DND-41 (cell line): ENCODE results near the gene HS3ST6.

Experiments
- EZH2 ChIP-seq: IDR thresholded peaks from 3 replicates; pipeline ENCODE4 v1.6.1; 2012; ENCODE audit warnings: borderline replicate concordance, low read depth, mild to moderate bottlenecking, moderate library complexity, low read length, inconsistent platforms; ENCODE audit not compliant: severe bottlenecking
- TF ChIP-seq, protein P1 (sequence below): IDR thresholded peaks from 2 replicates; pipeline ENCODE4 v1.5.1; 2012; ENCODE audit warnings: borderline replicate concordance, low read length, moderate library complexity, mild to moderate bottlenecking; ENCODE audit not compliant: poor library complexity, severe bottlenecking; ENCODE audit errors: extremely low read depth

DNA sequence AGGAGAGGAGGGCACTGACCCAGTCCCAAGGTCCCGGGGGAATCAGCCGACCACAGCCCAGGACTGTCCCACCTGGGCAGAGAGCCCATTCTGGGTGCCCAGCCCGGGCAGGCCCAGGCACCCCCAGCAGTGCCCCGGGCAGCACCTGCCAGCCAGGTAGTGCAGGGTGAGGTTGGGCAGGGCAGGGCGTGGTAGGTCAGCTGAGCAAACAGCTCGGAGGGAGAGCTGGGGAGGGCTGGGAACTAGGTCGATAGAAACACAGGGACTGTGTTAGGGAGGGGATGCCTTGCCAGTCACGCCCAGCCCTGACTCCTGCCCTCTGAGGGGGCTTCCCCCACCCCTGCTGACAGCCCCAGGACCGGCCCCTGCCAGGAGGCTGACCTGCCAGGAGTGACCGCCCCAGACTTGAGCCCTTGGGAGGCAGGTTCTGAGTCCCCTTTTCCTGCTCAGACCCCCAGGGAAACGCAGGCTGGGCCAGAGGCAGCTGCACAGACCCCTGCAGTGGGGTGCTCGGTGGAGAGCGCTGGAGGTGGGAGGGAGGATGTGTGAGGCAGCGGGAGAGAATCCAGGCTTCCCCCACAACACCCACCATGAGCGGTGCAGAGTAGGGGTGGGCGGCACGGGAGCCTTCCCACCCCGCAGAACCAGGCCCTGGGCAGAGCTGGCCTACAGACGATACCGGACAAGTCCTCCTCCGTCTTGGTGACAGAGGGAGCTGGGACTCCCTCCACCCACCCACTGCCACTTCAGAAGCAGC lies 4.7 kb downstream of the HS3ST6 start:
- TF ChIP-seq, protein P1, sequence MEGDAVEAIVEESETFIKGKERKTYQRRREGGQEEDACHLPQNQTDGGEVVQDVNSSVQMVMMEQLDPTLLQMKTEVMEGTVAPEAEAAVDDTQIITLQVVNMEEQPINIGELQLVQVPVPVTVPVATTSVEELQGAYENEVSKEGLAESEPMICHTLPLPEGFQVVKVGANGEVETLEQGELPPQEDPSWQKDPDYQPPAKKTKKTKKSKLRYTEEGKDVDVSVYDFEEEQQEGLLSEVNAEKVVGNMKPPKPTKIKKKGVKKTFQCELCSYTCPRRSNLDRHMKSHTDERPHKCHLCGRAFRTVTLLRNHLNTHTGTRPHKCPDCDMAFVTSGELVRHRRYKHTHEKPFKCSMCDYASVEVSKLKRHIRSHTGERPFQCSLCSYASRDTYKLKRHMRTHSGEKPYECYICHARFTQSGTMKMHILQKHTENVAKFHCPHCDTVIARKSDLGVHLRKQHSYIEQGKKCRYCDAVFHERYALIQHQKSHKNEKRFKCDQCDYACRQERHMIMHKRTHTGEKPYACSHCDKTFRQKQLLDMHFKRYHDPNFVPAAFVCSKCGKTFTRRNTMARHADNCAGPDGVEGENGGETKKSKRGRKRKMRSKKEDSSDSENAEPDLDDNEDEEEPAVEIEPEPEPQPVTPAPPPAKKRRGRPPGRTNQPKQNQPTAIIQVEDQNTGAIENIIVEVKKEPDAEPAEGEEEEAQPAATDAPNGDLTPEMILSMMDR, result no peak
- no peak for TF ChIP-seq EZH2
